HG03575 (cell line): Measurements from ENCODE around the gene MRFAP1.

Experiments used
- ATAC-seq: cut with Tn5 transposase; IDR thresholded peaks from one replicate; pipeline ENCODE4 v1.9.1; 2021; ENCODE audit not compliant: unreplicated experiment, insufficient number of reproducible peaks, low FRiP score; ENCODE audit errors: extremely low read depth

The MRFAP1 gene

DNA sequence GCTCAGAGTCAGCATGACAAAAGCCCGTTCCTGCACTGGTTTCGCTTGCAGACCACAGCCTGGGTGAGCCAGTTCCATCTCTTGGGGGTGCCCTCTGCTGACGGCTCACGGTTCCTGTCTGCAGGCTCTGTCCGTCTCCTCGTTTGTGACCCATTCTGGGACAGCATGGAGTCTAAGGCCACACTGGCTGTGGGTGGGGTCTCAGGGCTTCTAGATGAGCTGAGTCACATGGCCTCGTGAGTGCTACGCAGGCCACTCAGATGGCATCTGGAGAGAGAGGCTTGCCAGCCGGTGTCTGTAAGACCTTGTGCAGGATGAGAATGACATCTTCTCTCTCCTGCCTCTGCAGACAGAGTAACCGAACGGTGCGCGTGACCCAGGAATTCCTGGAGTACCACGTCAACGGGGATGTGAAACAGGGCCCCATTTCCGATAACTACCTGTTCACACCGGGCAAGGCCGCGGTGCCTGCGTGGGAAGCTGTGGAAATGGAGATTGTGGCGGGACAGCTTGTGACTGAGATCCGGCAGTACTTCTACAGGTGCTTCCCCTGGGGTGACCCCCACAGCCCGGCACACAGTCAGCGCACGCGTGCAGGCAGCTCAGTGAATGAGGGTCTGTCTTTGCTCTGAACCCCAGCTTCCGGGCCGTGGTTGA is 31.6 kb upstream of the MRFAP1 start:
- no peak for ATAC-seq

DNA sequence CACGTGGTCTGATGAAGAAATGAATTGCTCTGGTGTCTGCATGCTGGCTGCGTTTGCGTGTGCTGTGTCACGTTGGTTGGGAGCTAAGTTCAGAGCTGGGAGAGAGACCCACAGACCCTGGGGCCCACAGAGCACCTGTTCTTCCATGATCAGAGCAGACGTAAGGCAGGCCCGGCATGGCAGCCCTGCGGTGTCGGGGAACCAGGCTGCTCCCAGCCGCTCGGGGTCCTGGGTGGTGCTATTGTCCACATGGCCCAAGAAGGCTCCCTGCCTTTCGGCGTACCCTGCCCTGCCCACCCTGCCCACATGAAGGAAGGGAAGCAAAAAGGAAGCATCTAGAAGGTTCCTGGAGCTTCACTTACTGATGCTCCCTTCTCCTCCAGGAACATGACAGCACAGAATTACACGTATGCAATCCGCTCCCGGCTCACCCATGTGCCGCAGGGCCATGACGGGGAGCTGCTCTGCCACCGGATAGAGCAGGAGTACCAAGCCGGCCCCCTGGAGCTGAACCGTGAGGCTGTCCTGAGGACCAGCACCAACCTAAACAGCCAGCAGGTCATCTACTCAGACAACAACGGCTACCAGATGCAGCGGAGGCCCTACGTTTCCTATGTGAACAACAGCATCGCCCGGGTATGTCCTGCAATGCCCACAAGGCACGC is 30.9 kb upstream of the MRFAP1 start:
- no peak for ATAC-seq

DNA sequence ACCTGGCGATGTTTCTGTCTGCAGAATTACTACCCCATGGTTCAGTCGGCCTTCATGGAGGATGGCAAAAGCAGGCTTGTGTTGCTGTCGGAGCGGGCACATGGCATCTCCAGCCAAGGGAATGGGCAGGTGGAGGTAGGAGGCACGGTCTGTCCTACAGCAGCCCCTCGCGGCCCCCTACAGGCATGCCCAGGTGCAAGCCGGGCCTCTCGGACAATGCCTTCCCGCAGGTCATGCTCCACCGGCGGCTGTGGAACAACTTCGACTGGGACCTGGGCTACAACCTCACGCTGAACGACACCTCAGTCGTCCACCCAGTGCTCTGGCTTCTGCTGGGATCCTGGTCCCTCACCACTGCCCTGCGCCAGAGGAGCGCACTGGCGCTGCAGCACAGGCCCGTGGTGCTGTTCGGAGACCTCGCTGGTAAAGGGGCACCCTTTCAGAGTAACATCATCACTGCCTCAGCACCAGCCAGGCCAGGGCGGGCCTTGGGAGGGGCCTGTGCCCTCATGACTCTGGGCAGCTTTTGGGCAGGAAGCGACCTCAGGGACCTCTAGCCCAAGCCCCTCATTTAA is 29.5 kb upstream of the MRFAP1 start:
- ATAC-seq = no peak

DNA sequence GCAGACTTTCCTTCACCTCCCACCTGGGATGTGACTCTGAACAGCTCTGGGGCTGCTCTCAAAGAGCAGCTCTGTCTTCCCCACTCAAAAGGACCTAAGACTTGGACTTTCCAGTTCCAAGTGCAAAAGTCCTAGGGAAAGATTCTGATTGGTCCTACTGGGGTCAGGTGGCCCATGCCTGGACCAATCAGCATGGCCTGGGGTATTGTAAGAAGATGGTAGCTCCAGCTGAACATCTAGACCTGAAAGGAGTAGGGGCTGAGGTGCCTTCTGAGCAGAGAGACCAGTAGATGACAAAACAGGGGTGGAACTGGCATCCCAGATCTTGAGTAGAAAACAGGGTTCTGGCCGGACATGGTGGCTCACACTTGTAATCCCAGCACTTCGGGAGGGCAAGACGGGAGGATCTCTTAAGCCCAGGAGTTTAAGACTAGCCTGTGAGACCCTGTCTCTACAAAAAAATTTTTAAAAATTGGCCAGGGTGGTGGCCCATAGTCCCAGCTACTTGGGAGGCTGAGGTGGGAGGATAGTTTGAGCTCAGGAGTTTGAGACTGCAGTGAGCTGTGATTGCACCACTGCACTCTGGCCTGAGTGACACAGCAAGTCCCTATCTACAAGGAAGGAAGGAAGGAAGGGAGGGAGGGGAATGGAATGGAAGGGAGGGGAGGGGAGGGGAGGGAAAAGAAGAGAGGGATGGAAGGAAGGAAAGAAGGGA is 27.4 kb upstream of the MRFAP1 start:
- ATAC-seq = no peak

DNA sequence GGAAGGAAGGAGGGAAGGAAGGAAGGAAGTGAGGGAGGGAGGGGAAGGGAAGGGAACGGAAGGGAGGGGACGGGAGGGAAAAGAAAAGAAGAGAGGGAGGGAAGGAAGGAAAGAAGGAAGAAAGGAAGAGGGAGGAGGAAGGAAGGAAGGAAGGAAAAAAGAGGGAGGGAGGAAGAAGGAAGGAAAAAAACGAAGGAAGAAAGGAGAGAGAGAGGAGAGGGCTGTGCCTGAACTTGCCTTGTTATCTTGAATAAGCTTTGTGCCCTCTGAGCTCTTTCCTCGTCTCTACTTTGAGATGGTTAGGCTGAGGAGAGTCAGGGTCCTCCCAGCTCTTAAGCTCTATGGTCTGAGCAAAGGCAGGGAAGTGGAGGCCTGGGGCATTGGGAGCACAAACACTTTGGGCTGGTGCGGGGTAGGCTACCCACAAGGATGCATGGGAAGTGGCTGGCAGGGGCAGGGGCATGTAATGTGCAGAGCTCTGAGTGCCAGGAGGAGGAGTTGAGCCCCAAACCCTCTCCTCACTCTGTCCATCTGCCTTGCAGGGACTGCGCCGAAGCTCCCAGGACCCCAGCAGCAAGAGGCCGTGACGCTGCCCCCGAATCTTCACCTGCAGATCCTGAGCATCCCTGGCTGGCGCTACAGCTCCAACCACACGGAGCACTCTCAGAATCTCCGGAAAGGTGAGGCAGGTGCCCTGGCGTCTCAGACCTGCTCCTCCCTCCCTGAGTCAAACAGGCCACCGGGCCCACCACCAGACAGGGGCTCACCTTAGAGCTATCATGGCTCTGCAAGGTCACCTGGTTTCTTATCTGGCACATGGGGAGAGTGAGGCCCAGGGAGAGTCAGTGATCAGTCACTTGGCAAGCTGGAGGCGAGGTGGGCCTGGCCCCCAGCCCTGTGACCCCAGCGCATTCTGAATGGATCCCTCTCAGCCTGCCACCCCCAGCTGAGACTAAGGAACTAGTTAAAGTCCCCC is 26.5 kb upstream of the MRFAP1 start:
- ATAC-seq = no peak

DNA sequence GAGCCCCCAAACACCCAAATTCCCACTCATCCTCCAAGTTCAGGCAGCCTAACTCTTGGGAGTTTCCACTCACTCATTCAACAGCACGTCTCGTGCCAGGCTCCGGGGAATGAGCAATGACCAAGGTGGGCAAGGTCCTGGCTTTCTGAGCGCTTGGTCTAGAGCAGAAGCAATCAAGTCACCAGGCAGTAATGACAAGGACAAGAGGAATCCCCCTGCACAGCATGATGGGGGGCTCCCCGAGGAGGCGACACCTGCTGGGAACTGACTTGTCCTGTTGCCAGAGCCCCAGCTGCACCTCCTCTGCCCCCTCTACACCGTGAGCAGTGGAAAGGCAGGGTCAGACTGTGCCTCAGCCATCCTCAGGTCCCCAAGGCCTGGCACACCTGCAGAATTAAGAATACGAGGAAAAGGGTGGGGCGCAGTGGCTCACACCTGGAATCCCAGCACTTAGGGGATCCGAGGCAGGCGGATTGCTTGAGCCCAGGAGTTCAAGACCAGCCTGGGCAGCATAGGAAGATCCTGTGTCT is 25.7 kb upstream of the MRFAP1 start:
- ATAC-seq = no peak

DNA sequence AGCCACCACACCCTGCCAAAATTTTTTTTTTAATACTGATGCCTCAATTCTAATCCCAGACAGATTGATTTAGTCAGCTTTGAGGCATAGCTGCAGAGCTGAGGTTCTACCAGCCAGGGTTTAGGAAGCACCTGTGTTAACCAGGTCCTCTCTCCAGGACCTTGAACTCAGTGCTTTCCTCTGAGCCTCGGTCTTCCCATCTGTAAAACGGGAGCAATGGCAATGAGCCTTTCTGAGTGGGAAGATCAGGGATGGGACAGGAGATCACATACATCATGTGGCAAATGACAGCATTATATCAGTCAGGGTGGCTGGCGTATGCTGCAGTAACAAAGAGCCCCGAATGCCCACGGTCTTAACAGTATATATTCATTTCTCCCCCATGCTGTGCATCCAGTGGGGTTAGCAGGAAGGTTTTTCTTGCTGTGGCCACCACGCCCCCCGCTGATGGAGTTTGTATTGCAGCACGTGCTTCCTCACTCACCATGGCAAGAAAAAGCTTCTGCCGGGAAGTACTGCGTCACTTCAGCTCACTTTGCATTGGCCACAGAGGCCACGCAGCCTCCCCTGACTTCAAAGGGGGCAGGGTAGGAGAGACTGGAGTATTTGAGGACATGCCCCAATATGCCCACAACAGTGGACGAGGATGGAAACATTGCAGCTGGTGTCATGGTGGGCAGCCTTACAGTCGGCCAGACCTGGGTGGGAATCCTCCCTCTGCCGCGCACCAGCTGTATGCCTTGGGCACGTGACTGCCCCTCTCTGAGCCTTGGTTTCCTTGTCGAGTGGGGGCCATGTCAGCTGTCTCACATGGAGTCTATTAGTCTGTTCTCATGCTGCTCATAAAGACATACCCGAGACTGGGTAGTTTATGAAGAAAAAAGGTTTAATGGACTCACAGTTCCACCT is 24.1 kb upstream of the MRFAP1 start:
- ATAC-seq = no peak

DNA sequence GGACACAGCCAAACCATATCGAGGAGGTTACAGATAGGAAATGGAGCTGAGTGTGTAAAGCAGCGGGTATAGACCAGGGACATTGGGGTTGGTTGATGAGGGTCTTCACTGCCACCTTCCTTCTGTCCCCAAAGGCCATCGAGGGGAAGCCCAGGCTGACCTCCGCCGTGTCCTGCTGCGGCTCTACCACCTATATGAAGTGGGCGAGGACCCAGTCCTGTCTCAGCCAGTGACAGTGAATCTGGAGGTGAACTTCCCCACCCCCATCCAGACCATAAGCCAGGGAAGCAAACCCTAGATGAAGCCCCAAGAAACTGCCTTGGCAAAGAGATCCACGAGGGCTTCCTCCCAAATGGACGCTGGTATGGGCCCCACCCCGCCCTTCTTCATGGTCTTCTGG is 23.2 kb upstream of the MRFAP1 start:
- ATAC-seq = no peak

DNA sequence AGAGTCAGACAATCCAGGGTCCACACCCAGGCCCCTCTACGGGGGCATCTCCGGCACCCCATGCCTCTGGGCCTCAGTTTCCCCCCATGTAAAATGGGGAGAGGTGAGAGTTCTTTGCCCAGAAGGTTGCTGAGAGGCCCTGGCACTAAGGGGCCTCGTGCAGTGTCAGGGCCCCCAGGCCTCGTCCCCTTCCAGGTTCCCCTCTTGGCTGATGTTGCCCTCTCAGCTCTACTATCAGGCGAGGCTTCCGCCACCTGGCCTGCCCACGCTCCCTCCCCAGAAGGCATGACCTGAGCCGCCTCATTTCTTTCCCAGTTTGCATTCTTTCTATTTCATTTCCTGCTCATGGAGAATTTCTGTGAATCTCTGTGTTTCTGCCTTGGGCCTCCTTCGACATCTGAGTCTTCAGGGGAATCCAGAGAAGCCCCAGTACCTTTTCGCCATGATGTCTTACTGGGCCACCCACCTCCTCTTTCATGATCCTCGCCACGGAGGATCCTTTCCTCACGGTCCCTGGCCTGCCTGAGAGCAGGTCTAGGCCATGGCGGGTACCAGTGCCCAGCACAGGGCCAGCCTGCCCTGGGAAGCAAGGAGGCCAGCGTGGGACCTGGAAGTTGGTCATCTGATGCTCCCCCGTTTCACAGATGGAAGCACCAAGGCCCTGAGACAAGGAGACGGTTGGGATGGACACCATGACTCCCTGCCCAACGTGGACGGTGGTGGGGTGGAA is 21.9 kb upstream of the MRFAP1 start:
- ATAC-seq = no peak

DNA sequence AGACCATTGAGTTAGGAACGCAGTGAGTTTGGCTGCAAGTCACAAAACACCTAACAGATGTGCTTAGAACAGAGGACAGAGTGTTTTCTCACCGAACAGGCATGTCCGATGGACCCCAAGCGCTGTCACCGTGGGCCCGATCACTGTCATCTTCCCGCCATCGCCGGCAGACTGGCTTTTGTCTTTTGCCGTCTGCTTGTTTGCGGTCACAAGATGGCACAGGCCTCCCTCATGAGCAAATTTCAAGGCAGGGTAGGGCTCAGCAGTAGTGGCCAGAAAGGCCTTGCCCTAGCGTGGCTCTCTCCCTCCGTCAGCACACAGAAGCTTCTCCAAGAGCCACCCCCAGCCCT is 21.4 kb upstream of the MRFAP1 start:
- ATAC-seq = no peak

DNA sequence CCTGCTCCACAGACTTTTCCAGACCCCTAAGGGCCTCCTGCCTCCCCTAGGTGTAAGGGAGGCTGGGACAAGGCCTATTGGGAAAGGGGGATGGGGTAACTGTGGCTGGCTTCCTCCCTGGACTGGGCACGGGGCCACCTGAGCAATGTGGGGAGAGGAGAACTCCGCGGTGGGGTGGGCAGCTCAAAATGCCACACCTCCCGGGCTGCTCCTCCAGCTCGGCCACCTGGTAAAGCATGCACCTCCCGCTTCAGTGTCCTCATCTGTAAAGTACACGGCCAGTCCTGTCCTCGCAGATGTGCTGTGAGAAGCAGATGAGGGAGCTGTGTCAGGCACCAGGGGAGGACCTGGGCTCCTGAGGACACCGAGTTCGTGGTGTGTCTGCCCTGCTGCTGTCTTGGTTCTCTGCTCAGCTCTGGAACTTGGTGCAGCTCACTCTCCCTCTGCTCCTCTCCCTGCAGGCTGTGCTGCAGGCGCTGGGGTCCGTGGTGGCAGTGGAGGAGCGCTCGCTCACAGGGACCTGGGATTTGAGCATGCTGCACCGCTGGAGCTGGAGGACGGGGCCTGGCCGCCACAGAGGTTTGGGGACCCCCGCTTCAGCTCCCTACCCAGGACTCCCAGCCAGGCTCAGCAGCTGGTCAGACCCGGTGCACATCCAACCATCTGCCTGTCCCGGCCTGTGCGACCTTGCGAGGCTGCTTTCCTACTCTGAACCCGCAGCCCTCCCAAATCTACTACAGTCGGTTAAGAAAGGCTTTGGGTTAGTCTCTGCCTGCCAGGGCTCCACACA is 20.8 kb upstream of the MRFAP1 start:
- ATAC-seq = no peak

DNA sequence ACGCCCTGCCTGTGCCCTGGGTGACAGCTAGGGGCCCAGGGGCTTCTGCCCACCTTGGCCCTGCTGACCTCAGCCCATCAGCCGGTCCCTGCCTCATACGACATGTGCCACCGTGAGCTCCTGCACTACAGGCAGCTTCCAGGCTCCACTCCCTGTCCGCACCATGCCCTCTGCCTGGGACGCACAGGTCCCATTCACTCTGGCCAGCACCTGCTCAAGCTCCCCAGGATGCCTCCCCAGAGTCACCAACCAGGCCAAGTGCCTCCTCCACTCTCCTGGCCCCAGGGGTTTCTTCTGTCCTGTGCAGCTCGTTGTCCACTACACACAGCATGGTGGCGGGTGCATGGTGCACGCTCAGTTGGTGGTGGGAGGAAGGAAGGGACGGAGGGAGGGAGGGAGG is 20.2 kb upstream of the MRFAP1 start:
- no peak for ATAC-seq

DNA sequence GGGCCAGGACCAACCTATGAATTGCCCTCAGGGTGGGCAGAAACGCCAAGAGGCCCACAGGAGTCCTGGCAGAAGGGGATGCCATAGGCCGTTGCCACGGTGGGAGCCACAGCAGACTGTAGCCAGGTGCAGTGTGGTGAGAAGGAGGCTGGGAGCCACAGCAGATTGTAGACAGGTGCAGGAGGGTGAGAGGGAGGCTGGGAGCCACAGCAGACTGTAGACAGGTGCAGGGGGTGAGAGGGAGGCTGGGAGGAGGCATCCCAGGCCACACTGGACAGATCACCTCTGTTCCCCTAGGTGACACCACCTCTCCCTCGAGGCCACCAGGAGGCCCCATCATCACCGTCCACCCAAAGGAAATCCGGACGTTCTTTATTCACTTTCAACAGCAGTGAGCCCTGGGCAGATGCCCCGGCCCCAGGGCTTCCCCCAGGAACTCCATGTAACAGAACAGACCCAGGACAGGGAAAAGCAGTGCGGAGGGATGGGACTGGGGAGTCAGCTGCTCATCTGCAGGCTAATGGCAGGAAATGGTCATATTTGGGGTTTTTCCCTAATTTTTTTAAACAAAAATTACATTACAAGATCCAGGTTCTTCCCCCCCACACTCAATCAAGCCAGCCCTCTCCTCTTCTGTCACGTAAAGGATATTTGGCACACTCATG is 19.5 kb upstream of the MRFAP1 start:
- no peak for ATAC-seq

DNA sequence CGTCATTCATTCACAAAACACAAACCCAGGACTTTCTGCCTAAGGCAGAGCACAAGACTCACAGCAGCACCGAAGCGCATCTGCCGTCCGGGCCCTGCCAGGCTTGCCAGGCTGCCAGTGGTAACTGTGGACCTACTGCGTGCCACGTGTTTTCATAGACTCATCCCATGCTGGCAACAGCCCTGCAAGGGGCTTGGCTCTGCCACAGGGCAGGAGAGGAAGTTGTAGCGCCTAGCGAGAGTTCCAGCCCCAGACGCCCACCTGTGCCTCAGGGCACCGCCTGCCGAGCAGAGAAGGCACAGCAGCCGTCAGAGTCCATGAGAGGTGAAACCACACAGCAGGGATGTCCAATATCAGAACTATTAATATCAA is 18.9 kb upstream of the MRFAP1 start:
- no peak for ATAC-seq

DNA sequence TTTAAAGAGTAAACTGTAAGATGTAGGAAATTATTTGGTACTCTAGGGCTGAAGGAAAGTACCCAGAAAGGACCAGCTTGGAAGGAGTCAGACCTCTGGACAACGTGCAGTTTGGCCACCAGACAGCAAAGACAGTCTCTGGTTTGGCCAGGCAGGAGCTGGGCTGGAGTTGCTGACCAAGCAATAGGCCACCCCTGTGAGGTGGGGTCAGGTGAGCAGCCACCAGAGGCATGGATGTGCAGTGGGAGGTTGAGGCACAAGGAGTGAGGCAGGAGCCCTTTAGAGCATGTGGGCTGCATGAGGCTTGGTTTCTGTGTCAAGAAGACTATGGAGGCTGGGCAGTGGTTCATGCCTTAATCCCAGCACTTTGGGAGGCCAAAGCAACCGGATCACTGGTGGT is 17.7 kb upstream of the MRFAP1 start:
- ATAC-seq = no peak

DNA sequence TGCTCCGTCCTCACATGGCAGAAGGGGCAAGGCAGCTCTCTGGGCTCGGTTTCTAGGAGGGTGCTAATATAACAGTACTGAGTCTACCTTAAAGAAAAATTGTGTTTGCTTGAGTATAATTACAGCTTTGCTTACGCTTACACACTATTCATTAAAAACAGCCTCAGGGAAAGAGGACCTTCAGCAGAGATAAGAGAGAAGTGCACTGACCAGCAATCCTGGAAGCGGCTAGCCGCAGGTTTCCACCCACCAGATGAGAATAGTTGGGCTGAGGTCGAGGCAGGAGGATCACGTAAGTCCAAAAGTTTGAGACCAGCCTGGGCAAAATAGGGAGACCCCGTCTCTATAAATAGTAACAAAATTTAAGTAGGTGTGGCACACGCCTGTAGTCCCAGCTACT is 15.2 kb upstream of the MRFAP1 start:
- ATAC-seq = no peak
